Activated CD4-positive, alpha-beta T cell treated with anti-CD3 and anti-CD28 coated beads, Interleukin-2, amount 50 U/mL, for 24 hours (primary cell): ENCODE measurements around the gene NOA1.

Experiments used
- DNase-seq, 2 donors: peaks; one replicate each; pipeline ENCODE4 v3.0.0-alpha.2; 2020; ENCODE audit warnings: low read depth in 1 of 2, low spot score in 1 of 2

Gene NOA1

GRCh38 chr4:56977321-56978012, at the start of gene NOA1:
Gene NOA1, minus strand, starts transcription at chr4:56977606. Its CDS starts 21 bp downstream, at chr4:56977585.
- peak; percentile 95 to 96 for DNase-seq

- DNase-seq, result no peak
Observed at GRCh38 chr4:57023104-57023503, 45.7 kb upstream of the NOA1 start.

GRCh38 chr4:57020467-57021101, 43.2 kb upstream of the NOA1 start:
- no peak for DNase-seq

GRCh38 chr4:57018980-57019379, 41.6 kb upstream of the NOA1 start:
- no peak for DNase-seq

GRCh38 chr4:57013543-57014120, 36.2 kb upstream of the NOA1 start:
- no peak for DNase-seq

- no peak for DNase-seq
Observed at GRCh38 chr4:56999751-57000150, 22.3 kb upstream of the NOA1 start.

GRCh38 chr4:56995525-56995924, 18.1 kb upstream of the NOA1 start:
- no peak for DNase-seq

- DNase-seq, result no peak
Observed at GRCh38 chr4:56990109-56990905, 12.9 kb upstream of the NOA1 start.

- DNase-seq, result no peak
Observed at GRCh38 chr4:56986952-56987351, 9.5 kb upstream of the NOA1 start.

- DNase-seq, result no peak
Observed at GRCh38 chr4:56986192-56986591, 8.8 kb upstream of the NOA1 start.

- DNase-seq, result no peak
Observed at GRCh38 chr4:56981795-56982201, 4.4 kb upstream of the NOA1 start.

GRCh38 chr4:56979421-56980072, 2.1 kb upstream of the NOA1 start:
- no peak for DNase-seq

GRCh38 chr4:56978750-56979303, 1.4 kb upstream of the NOA1 start, which contains the start of gene POLR2B:
Gene POLR2B, plus strand, starts transcription at chr4:56978896. Its CDS starts 90 bp downstream, at chr4:56978986.
- peak; percentile 59 to 86 for DNase-seq

GRCh38 chr4:56976837-56977320, 527 bp downstream of the NOA1 start:
- no peak for DNase-seq

GRCh38 chr4:56976283-56976836, 1.0 kb downstream of the NOA1 start:
- DNase-seq, result no peak

GRCh38 chr4:56973336-56973735, 4.1 kb downstream of the NOA1 start:
- no peak for DNase-seq

GRCh38 chr4:56972809-56973208, 4.6 kb downstream of the NOA1 start:
- no peak for DNase-seq

GRCh38 chr4:56972389-56972788, 5.0 kb downstream of the NOA1 start:
- DNase-seq, result no peak

- no peak for DNase-seq
Observed at GRCh38 chr4:56971383-56971782, 6.0 kb downstream of the NOA1 start.

- no peak for DNase-seq
Observed at GRCh38 chr4:56961107-56961500, 16.3 kb downstream of the NOA1 start.
